OCI-LY7 (cell line): ENCODE measurements around the gene AXIN1. TPM values are rescaled to one million over a fixed set of nuclear protein-coding genes. Genes with fewer than 3 reads are reported as not detected.

Source experiments
- BruUV-seq: library from RNA; stranded (reverse); fragments of 400-500 nt; replicated peaks from 2 replicates; lab custom pipeline; 2021; lab: Mats Ljungman, UMichigan
- CTCF ChIA-PET: fragments of 300-600 bp; sonication (Branson Sonifier 250); formaldehyde crosslinking; loops from one replicate; lab custom pipeline; 2022; ENCODE audit warnings: antibody characterized with exemption; ENCODE audit not compliant: unreplicated experiment; lab: Charles Lee
- POLR2A ChIA-PET: fragments of 300-600 bp; sonication (Branson Sonifier 250); formaldehyde crosslinking; loops from one replicate; lab custom pipeline; 2022; ENCODE audit warnings: antibody characterized with exemption; lab: Charles Lee
- DNase-seq: peaks from one replicate; pipeline ENCODE4 v3.0.0-alpha.2; 2015; ENCODE audit warnings: low spot score
- H2AFZ ChIP-seq: fragments of 200-600 bp; sonication (generic), shearing (Covaris generic); 2 replicates; pipeline ENCODE4 v1.6.1; 2014; ENCODE audit warnings: mild to moderate bottlenecking, antibody characterized with exemption, low read length, moderate library complexity
- H3K27ac ChIP-seq: fragments of 200-600 bp; sonication (generic); 2 replicates; pipeline ENCODE4 v1.5.1; 2014; ENCODE audit warnings: mixed run types, low read depth, mild to moderate bottlenecking, moderate library complexity, low read length, inconsistent platforms; ENCODE audit not compliant: poor library complexity, severe bottlenecking
- H3K36me3 ChIP-seq: fragments of 200-600 bp; sonication (generic); 2 replicates; pipeline ENCODE4 v1.6.1; 2014; ENCODE audit warnings: mild to moderate bottlenecking, antibody characterized with exemption, low read length, moderate library complexity, mixed read lengths; ENCODE audit not compliant: insufficient read depth
- H3K4me1 ChIP-seq: fragments of 200-600 bp; sonication (generic); 2 replicates; pipeline ENCODE4 v1.5.1; 2014; ENCODE audit warnings: mild to moderate bottlenecking, low read length; ENCODE audit not compliant: insufficient read depth, poor library complexity, severe bottlenecking
- H3K4me2 ChIP-seq: fragments of 200-600 bp; sonication (generic); 2 replicates; pipeline ENCODE4 v1.6.1; 2014; ENCODE audit warnings: mild to moderate bottlenecking, low read length
- H3K4me3 ChIP-seq: fragments of 200-600 bp; sonication (generic); 2 replicates; pipeline ENCODE4 v1.5.1; 2014; ENCODE audit warnings: mild to moderate bottlenecking, low read depth, low read length; ENCODE audit not compliant: poor library complexity, severe bottlenecking
- H3K79me2 ChIP-seq: fragments of 200-600 bp; sonication (generic); 2 replicates; pipeline ENCODE4 v1.6.1; 2016; ENCODE audit warnings: low read depth, mild to moderate bottlenecking, low read length, moderate library complexity, mixed read lengths; ENCODE audit not compliant: insufficient read depth
- H3K9me2 ChIP-seq: fragments of 200-600 bp; sonication (generic); 2 replicates; pipeline ENCODE4 v1.6.1; 2016; ENCODE audit warnings: mild to moderate bottlenecking, low read length, mixed read lengths; ENCODE audit not compliant: insufficient read depth
- H3K9me3 ChIP-seq: fragments of 200-600 bp; sonication (generic); 2 replicates; pipeline ENCODE4 v1.6.1; 2014; ENCODE audit warnings: mild to moderate bottlenecking, mixed run types, low read length, mixed read lengths
- H4K20me1 ChIP-seq: fragments of 200-600 bp; sonication (generic); 2 replicates; pipeline ENCODE4 v1.6.1; 2014; ENCODE audit warnings: mild to moderate bottlenecking, antibody characterized with exemption, low read length, moderate library complexity, mixed read lengths; ENCODE audit not compliant: insufficient read depth
- EZH2phosphoT487 ChIP-seq: fragments of 200-600 bp; sonication (generic); IDR thresholded peaks from 2 replicates; pipeline ENCODE4 v1.6.1; 2018; ENCODE audit warnings: low read depth, borderline replicate concordance, mild to moderate bottlenecking, mixed run types, antibody characterized with exemption, low read length, moderate library complexity, mixed read lengths
- intact Hi-C: fragments of 100-400 bp; cut with micrococcal nuclease; formaldehyde crosslinking; loops from one replicate; pipeline ENCODE4 v1.10.0; 2022; ENCODE audit not compliant: unreplicated experiment
- total RNA-seq, 2 experiments: library from RNA; depleted of rRNA in 1 of 2; stranded (reverse); fragments of >200 nt in 1 of 2; shearing (Covaris generic) in 1 of 2; gene quantifications; 2 replicates each; pipeline ENCODE4 v1.2.3, GENCODE V29; 2014 to 2022
- TF ChIP-seq, protein P1 (sequence below): fragments of 200-600 bp; sonication (generic); conservative IDR thresholded peaks from 2 replicates; pipeline ENCODE4 v1.5.1; 2014; ENCODE audit warnings: mild to moderate bottlenecking, antibody characterized with exemption, low read length, moderate library complexity, mixed read lengths

The AXIN1 gene
- total RNA-seq, 2 experiments from 2014 or later = 29.0 to 30.3 TPM

DNA sequence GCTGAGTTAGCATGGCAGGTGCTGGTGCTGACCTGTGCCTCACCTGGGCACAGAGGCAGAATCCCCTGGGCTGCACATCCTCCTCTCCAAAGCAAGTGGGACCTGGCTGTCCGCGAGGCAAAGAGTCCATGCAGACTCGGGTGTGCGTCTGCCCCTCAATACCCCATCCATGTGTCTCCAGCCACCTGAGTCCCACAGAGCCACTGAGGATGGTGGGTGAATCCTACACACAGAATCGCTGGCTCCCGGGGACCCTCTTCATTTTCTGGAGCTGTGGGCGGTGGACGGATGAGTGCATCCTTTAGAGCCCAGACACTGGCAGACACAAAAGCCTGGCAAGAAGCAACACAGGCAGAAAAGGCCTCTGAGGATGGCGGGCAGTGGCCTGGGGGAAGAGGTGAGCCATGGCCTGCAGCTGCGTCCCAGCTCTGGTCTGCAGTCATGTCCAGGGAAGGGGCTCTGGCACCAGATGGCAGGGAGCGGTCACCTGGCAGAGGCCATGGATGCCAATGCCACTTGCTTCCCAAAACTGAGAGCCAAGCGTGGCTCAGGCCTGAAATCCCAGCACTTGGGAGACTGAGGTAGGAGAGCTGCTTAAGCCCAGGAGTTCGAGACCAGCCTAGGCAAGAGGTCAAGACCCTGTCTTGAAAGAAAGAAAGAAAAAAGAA, 29.9 kb downstream of the AXIN1 start:
- Histone ChIP-seq H3K9me3 (no peaks in the 10 kb centered on the region), H3K27ac (no peak overlapping the region), H3K36me3 (no peaks in the 10 kb centered on the region), H3K79me2 (no peaks in the 10 kb centered on the region; the same call in 1 of the 2 replicates), H3K4me2 (no peak overlapping the region), H3K4me3 (no peak overlapping the region), H4K20me1 (peaks cover 4% of the 10 kb centered on the region; the same call in 1 of the 2 replicates), H3K4me1 (peaks cover 26% of the 10 kb centered on the region), H2AFZ (no peak overlapping the region), H3K9me2 (no peaks in the 10 kb centered on the region)
- no TSS peak for BruUV-seq
- intact Hi-C loops = no loop called here
- ChIA-PET POLR2A (no interaction called here), CTCF (no interaction called here)
- DNase-seq = no peak
- no peak for TF ChIP-seq EZH2phosphoT487
- TF ChIP-seq, protein P1, sequence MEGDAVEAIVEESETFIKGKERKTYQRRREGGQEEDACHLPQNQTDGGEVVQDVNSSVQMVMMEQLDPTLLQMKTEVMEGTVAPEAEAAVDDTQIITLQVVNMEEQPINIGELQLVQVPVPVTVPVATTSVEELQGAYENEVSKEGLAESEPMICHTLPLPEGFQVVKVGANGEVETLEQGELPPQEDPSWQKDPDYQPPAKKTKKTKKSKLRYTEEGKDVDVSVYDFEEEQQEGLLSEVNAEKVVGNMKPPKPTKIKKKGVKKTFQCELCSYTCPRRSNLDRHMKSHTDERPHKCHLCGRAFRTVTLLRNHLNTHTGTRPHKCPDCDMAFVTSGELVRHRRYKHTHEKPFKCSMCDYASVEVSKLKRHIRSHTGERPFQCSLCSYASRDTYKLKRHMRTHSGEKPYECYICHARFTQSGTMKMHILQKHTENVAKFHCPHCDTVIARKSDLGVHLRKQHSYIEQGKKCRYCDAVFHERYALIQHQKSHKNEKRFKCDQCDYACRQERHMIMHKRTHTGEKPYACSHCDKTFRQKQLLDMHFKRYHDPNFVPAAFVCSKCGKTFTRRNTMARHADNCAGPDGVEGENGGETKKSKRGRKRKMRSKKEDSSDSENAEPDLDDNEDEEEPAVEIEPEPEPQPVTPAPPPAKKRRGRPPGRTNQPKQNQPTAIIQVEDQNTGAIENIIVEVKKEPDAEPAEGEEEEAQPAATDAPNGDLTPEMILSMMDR = no peak

- Histone ChIP-seq H3K9me3 (no peaks in the 10 kb centered on the region), H4K20me1 (peaks cover 4% of the 10 kb centered on the region; the same call in 1 of the 2 replicates), H2AFZ (no peak overlapping the region), H3K79me2 (no peaks in the 10 kb centered on the region; the same call in 1 of the 2 replicates), H3K9me2 (no peaks in the 10 kb centered on the region), H3K4me3 (no peak overlapping the region), H3K36me3 (no peaks in the 10 kb centered on the region), H3K4me2 (no peak overlapping the region), H3K4me1 (peaks cover 26% of the 10 kb centered on the region), H3K27ac (no peak overlapping the region)
- no TSS peak for BruUV-seq
- TF ChIP-seq, protein P1 = no peak
- no peak for TF ChIP-seq EZH2phosphoT487
- ChIA-PET CTCF (no interaction called here), POLR2A (no interaction called here)
- no peak for DNase-seq
- intact Hi-C loops = no loop called here
Observed at GRCh38 chr16:321532-321931, 31.0 kb downstream of the AXIN1 start.

DNA sequence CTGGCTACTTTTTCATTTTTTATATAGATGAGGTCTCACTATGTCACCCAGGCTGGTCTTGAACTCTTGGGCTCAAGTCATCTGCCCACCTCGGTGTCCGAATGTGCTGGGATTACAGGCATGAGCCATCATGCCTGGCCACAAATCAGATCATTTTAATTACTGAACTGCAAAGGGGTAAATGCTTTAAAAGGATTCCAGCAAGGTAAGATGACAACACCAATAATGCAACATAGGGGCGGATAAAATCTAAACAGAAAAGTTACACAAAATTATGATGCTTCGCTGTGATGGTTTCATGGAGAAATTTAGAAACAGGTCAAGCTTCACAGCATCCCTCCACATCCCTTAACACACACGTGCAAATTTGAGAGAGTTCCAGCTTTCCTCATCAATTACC, 32.3 kb downstream of the AXIN1 start:
- H3K27ac ChIP-seq = no peak overlapping the region
- DNase-seq = no peak
- H3K36me3 ChIP-seq = no peaks in the 10 kb centered on the region
- H4K20me1 ChIP-seq = peaks cover 4% of the 10 kb centered on the region; the same call in 1 of the 2 replicates
- no peak overlapping the region for H2AFZ ChIP-seq
- H3K4me2 ChIP-seq = no peak overlapping the region
- no peaks in the 10 kb centered on the region; the same call in 1 of the 2 replicates for H3K79me2 ChIP-seq
- TF ChIP-seq, protein P1 = no peak
- TF ChIP-seq EZH2phosphoT487 = no peak
- intact Hi-C loops = no loop called here
- peaks cover 19% of the 10 kb centered on the region for H3K4me1 ChIP-seq
- no peaks in the 10 kb centered on the region for H3K9me2 ChIP-seq
- ChIA-PET CTCF (no interaction called here), POLR2A (no interaction called here)
- no TSS peak for BruUV-seq
- H3K4me3 ChIP-seq = no peak overlapping the region
- H3K9me3 ChIP-seq = no peaks in the 10 kb centered on the region
